H1 (cell line): ENCODE measurements around the gene PIMREG. TPM values are rescaled to one million over a fixed set of nuclear protein-coding genes. Genes with fewer than 3 reads are reported as not detected.

Experiments used
- KDM4A ChIP-seq: IDR thresholded peaks from one replicate; pipeline ENCODE4 v1.7.1; 2012; ENCODE audit warnings: low read depth, mild to moderate bottlenecking, moderate library complexity, low read length, inconsistent platforms; ENCODE audit not compliant: severe bottlenecking
- MAFK ChIP-seq: IDR thresholded peaks from 2 replicates; pipeline ENCODE4 v1.6.1; 2012; ENCODE audit warnings: low read depth, mild to moderate bottlenecking, improper control_type of control experiment, low read length
- polyA plus RNA-seq, 7 experiments: library from polyadenylated mRNA; depleted of rRNA in 3 of 7; stranded (reverse) in 5 of 7; unstranded in 2 of 7; fragments of >200 nt in 5 of 7; fragments of 200-250 nt in 2 of 7; gene quantifications; 1 replicate in 5 of 7; 2 replicates in 1 of 7; 4 replicates in 1 of 7; pipeline versions ENCODE4 v1.2.1 to v1.2.3, GENCODE V29; 2011 to 2013; ENCODE audit warnings: missing spikeins in 2 of 7, mixed read lengths in 2 of 7
- total RNA-seq: library from RNA; stranded (reverse); fragmentation: NEBNext Ultra II Directional; extraction: Animal tissue kit (Norgen Biotek cat#: 25700); gene quantifications from 2 replicates; pipeline ENCODE4 v1.2.1, GENCODE V29; 2021

PIMREG gene
- total and polyA plus RNA-seq, 2 of the 8 experiments (the other 6 are each of a cell fraction or from before 2014, with no cell fraction given): 133 to 148 TPM

- TF ChIP-seq KDM4A: no peak
- TF ChIP-seq MAFK: no peak
Measured at GRCh38 chr17:6460531-6461161, 16.4 kb downstream of the PIMREG start (continued).
